Keratinocyte (primary cell): Measurements from ENCODE around the gene CREG1. TPM values are rescaled to one million over a fixed set of nuclear protein-coding genes. Genes with fewer than 3 reads are reported as not detected.

Experiments used
- DNase-seq: peaks from one replicate; pipeline ENCODE4 v3.0.0-alpha.2; 2011; ENCODE audit warnings: low read depth, missing footprints, low spot score
- FAIRE-seq: peaks from 2 replicates; lab custom pipeline; 2011; peaks lifted over from hg19 to GRCh38; lab: Jason Lieb, UNC
- H2AFZ ChIP-seq: 2 replicates; pipeline ENCODE4 v1.6.0; 2012; ENCODE audit warnings: low read length, control low read depth, inconsistent platforms; ENCODE audit not compliant: control insufficient read depth
- H3K27ac ChIP-seq: 2 replicates; pipeline ENCODE4 v1.5.1; 2011; ENCODE audit warnings: low read length; ENCODE audit not compliant: control insufficient read depth, insufficient read depth
- H3K27me3 ChIP-seq: 3 replicates; pipeline ENCODE4 v1.6.0; 2011; ENCODE audit warnings: low read length; ENCODE audit not compliant: control insufficient read depth, insufficient read depth; ENCODE audit errors: extremely low read depth
- H3K36me3 ChIP-seq, 2 experiments: 2 replicates in 1 of 2; 3 replicates in 1 of 2; pipeline ENCODE4 v1.5.1; 2011; ENCODE audit warnings: low read length in 2 of 2, mild to moderate bottlenecking in 1 of 2; ENCODE audit not compliant: control insufficient read depth in 2 of 2, insufficient read depth in 2 of 2; ENCODE audit errors: extremely low read depth in 1 of 2
- H3K4me1 ChIP-seq: 3 replicates; pipeline ENCODE4 v1.5.1; 2011; ENCODE audit warnings: low read length; ENCODE audit not compliant: control insufficient read depth, insufficient read depth; ENCODE audit errors: extremely low read depth
- H3K4me2 ChIP-seq: 3 replicates; pipeline ENCODE4 v1.6.0; 2011; ENCODE audit warnings: low read depth, low read length; ENCODE audit not compliant: control insufficient read depth, insufficient read depth; ENCODE audit errors: extremely low read depth
- H3K4me3 ChIP-seq, 3 experiments: fragments of 200-600 bp in 1 of 3; sonication (generic) in 1 of 3; 2 replicates in 2 of 3; 3 replicates in 1 of 3; pipeline ENCODE4 v1.5.1; 2011 to 2016; ENCODE audit warnings: low read length in 3 of 3, mild to moderate bottlenecking in 3 of 3, control low read depth in 2 of 3, inconsistent platforms in 1 of 3, low read depth in 1 of 3, mixed read lengths in 1 of 3, mixed run types in 1 of 3, moderate library complexity in 1 of 3; ENCODE audit not compliant: control insufficient read depth in 2 of 3, insufficient read depth in 2 of 3; ENCODE audit errors: extremely low read depth in 1 of 3
- H3K79me2 ChIP-seq: 2 replicates; pipeline ENCODE4 v1.6.0; 2012; ENCODE audit warnings: low read length; ENCODE audit not compliant: control insufficient read depth, insufficient read depth
- H3K9ac ChIP-seq: 3 replicates; pipeline ENCODE4 v1.6.0; 2011; ENCODE audit warnings: low read length; ENCODE audit not compliant: control insufficient read depth, insufficient read depth; ENCODE audit errors: extremely low read depth
- H3K9me1 ChIP-seq: 3 replicates; pipeline ENCODE4 v1.6.0; 2011; ENCODE audit warnings: low read length; ENCODE audit not compliant: control insufficient read depth, insufficient read depth; ENCODE audit errors: extremely low read depth
- H3K9me3 ChIP-seq: 2 replicates; pipeline ENCODE4 v1.5.1; 2012; ENCODE audit warnings: low read depth, low read length; ENCODE audit not compliant: control insufficient read depth
- H4K20me1 ChIP-seq: 3 replicates; pipeline ENCODE4 v1.6.0; 2011; ENCODE audit warnings: low read length; ENCODE audit not compliant: control insufficient read depth, insufficient read depth; ENCODE audit errors: extremely low read depth
- EZH2 ChIP-seq: IDR thresholded peaks from one replicate; pipeline ENCODE4 v1.6.1; 2012; ENCODE audit warnings: inconsistent platforms, mild to moderate bottlenecking, low read length, moderate library complexity
- dilution Hi-C: fragments of 300-500 bp; cut with MboI; formaldehyde crosslinking; loops from one replicate; pipeline ENCODE4 v1.7.0; 2020; ENCODE audit warnings: low sequenced_read_pairs; ENCODE audit not compliant: extremely low pct_ligation_motif_present
- polyA plus RNA-seq, 5 experiments: library from polyadenylated mRNA; depleted of rRNA in 3 of 5; stranded (reverse) in 3 of 5; stranded (forward) in 1 of 5; unstranded in 1 of 5; fragments of >200 nt; gene quantifications; 1 replicate in 1 of 5; 2 replicates in 3 of 5; 3 replicates in 1 of 5; pipeline versions ENCODE4 v1.2.1 to v1.2.3, GENCODE V29; 2011 to 2012; ENCODE audit warnings: missing spikeins in 2 of 5, low read depth in 1 of 5, low replicate concordance in 1 of 5
- TF ChIP-seq, protein P1 (sequence below), 3 experiments: IDR thresholded peaks in 1 of 3; conservative IDR thresholded peaks in 1 of 3; optimal IDR thresholded peaks in 1 of 3; 2 replicates in 2 of 3; 3 replicates in 1 of 3; pipeline versions ENCODE3 to v1.5.1; 2011; ENCODE audit warnings: low read length in 3 of 3, mild to moderate bottlenecking in 3 of 3, moderate library complexity in 2 of 3, control low read depth in 1 of 3, inconsistent platforms in 1 of 3; ENCODE audit not compliant: insufficient read depth in 2 of 3; ENCODE audit errors: extremely low read depth in 1 of 3

Gene CREG1
- polyA plus RNA-seq, 1 donor (not counting 4 experiments of a cell fraction or from before 2014, with no cell fraction given): 68.8 TPM

DNA sequence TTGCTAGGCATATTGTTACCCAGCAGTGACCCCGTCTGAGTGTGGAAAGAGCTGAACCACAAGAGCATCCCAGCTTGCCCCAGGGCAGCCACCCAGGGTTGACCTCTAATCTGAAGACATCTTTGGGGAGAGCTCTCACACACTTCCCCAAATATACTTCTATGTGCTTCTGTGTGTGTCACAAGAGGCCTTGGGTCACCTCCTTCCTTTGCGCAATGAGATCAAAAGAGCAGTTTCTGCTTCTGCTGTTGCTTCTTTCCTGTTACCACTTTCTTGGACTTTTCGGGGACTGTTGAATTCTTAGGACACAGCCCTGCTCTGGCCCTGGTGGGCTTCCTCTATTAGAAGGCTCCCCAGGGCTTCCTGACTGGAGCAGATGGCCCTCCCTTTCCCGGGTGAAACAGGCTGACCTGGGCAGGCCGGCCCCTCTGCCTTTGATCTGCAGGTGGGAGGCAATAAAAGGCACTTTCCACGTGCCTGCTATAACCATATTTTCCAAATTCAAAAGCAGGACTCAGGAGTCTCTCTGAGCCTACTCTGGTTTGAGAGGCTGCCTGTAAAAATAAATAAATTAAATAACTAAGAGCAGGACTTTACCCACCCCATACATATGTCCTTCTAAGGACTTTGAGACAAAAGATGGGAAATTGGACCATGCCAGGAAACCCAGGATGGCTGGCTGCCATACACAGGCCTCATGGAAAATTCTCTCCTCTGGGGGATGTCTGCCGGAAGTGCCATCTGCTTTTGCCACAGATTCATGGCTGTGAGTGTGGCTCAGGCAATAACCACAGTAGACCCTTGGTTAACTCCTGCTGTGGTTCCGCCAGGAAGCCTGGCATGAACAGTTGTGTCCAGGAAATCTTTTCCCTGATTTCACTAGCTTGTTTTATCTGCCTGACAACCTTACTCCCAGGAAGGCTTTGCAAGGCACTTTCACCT is 48.2 kb upstream of the CREG1 start:
- no peak overlapping the region for H3K4me3 ChIP-seq
- no peaks in the 10 kb centered on the region for H3K27me3 ChIP-seq
- H4K20me1 ChIP-seq: no peaks in the 10 kb centered on the region
- no peak overlapping the region for H3K4me2 ChIP-seq
- TF ChIP-seq EZH2: no peak
- TF ChIP-seq, protein P1, sequence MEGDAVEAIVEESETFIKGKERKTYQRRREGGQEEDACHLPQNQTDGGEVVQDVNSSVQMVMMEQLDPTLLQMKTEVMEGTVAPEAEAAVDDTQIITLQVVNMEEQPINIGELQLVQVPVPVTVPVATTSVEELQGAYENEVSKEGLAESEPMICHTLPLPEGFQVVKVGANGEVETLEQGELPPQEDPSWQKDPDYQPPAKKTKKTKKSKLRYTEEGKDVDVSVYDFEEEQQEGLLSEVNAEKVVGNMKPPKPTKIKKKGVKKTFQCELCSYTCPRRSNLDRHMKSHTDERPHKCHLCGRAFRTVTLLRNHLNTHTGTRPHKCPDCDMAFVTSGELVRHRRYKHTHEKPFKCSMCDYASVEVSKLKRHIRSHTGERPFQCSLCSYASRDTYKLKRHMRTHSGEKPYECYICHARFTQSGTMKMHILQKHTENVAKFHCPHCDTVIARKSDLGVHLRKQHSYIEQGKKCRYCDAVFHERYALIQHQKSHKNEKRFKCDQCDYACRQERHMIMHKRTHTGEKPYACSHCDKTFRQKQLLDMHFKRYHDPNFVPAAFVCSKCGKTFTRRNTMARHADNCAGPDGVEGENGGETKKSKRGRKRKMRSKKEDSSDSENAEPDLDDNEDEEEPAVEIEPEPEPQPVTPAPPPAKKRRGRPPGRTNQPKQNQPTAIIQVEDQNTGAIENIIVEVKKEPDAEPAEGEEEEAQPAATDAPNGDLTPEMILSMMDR (optimal IDR thresholded peaks at IDR 0.05 in 1 of 3, IDR thresholded peaks at IDR 0.05 in 1 of 3, conservative IDR thresholded peaks at IDR 0.05 in 1 of 3; ENCODE audit: extremely low read depth in 1 of 3, insufficient read depth in 2 of 3, low read length in 3 of 3): no peak
- no peaks in the 10 kb centered on the region for H3K36me3 ChIP-seq
- H3K9ac ChIP-seq: no peak overlapping the region
- no peaks in the 10 kb centered on the region for H3K9me3 ChIP-seq
- no peak for FAIRE-seq
- no peaks in the 10 kb centered on the region for H3K9me1 ChIP-seq
- dilution Hi-C loops: no loop called here
- no peaks in the 10 kb centered on the region for H3K4me1 ChIP-seq
- H2AFZ ChIP-seq: no peak overlapping the region
- H3K27ac ChIP-seq: no peak overlapping the region
- H3K79me2 ChIP-seq: no peaks in the 10 kb centered on the region
- DNase-seq: no peak

DNA sequence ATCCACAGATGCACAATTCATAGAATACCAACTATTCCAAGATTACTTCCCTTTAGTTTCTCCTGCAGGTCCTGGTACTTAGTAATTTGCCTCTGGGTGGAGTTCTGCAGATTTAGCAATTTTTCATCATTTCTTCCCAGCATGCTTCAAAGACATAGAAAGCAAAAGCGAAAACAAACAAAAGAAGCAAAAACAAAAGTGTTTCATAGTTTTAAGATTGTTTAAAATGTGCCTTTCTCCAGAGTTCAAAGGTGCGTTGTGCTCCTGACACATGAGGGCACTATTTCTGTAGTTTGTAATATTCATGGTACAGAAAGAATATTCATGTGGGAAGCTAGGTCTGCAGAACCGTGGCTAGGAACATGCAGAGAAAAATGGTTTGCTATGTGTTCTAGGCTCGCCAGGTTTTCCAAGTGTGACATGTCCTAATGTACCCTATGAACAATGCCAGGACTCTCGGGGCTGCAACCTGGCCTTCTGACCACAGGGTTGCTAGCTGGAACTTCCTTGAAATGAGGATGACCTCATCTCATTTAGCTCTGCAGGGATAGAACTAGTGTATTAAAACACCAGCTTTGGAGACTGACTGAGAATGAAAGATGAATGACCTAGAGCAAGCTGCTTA is 46.5 kb upstream of the CREG1 start:
- Histone ChIP-seq H3K36me3 (no peaks in the 10 kb centered on the region), H3K27me3 (no peaks in the 10 kb centered on the region), H2AFZ (no peak overlapping the region), H4K20me1 (no peaks in the 10 kb centered on the region), H3K4me3 (no peak overlapping the region), H3K4me2 (no peak overlapping the region), H3K79me2 (no peaks in the 10 kb centered on the region), H3K9me3 (no peaks in the 10 kb centered on the region), H3K9ac (no peak overlapping the region), H3K27ac (no peak overlapping the region), H3K4me1 (no peaks in the 10 kb centered on the region), H3K9me1 (no peaks in the 10 kb centered on the region)
- TF ChIP-seq, protein P1 (optimal IDR thresholded peaks at IDR 0.05 in 1 of 3, IDR thresholded peaks at IDR 0.05 in 1 of 3, conservative IDR thresholded peaks at IDR 0.05 in 1 of 3; ENCODE audit: extremely low read depth in 1 of 3, insufficient read depth in 2 of 3, low read length in 3 of 3): peak; percentile 29 to 52 (median 35)
- no peak for TF ChIP-seq EZH2
- DNase-seq (no peak), FAIRE-seq (peak; percentile 73)
- dilution Hi-C loops: no loop called here
